Panc1 (cell line): Measurements from ENCODE around the gene MRC2.

Experiments used
- POLR2AphosphoS5 ChIP-seq: IDR thresholded peaks from 2 replicates; pipeline ENCODE4 v1.6.1; 2012; ENCODE audit warnings: mild to moderate bottlenecking, low read depth, low read length, moderate library complexity
- SIN3A ChIP-seq: IDR thresholded peaks from 2 replicates; pipeline ENCODE4 v1.6.1; 2012; ENCODE audit warnings: low read depth, mild to moderate bottlenecking, low read length, moderate library complexity, borderline replicate concordance; ENCODE audit not compliant: insufficient read depth
- TCF7L2 ChIP-seq: IDR thresholded peaks from 2 replicates; pipeline ENCODE4 v1.6.1; 2011; ENCODE audit warnings: mild to moderate bottlenecking, low read depth, low read length, inconsistent platforms
- TF ChIP-seq, protein P1 (sequence below): fragments of 450-650 bp; IDR thresholded peaks from 2 replicates; pipeline ENCODE4 v1.5.1; 2017; ENCODE audit warnings: mild to moderate bottlenecking
- TF ChIP-seq, protein P2 (sequence below), 2 experiments: IDR thresholded peaks; 2 replicates each; pipeline ENCODE4 v1.6.1; 2011 to 2012; ENCODE audit warnings: low read depth in 2 of 2, control low read depth in 1 of 2, low read length in 1 of 2, mild to moderate bottlenecking in 1 of 2, moderate library complexity in 1 of 2; ENCODE audit not compliant: insufficient read depth in 1 of 2

DNA sequence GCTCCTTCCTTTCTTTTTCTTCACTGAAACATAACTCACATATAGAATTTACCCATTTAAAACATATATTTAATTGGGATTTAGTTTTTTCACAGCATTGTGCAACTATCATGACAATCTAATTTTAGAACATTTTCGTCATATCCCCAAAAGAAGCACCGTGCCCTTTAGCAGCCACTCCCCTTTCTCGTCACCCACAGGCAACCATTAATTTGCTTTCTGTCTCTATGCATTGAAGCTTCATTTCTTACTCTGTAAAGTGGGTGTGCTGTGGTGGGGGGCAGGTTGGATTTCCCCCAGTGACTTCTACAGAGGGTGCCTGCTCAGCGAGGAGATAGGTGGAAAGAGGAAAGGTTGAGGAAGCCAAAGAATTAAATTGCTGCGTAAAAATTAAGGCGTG is 35.8 kb downstream of the MRC2 start:
- TF ChIP-seq, protein P1, sequence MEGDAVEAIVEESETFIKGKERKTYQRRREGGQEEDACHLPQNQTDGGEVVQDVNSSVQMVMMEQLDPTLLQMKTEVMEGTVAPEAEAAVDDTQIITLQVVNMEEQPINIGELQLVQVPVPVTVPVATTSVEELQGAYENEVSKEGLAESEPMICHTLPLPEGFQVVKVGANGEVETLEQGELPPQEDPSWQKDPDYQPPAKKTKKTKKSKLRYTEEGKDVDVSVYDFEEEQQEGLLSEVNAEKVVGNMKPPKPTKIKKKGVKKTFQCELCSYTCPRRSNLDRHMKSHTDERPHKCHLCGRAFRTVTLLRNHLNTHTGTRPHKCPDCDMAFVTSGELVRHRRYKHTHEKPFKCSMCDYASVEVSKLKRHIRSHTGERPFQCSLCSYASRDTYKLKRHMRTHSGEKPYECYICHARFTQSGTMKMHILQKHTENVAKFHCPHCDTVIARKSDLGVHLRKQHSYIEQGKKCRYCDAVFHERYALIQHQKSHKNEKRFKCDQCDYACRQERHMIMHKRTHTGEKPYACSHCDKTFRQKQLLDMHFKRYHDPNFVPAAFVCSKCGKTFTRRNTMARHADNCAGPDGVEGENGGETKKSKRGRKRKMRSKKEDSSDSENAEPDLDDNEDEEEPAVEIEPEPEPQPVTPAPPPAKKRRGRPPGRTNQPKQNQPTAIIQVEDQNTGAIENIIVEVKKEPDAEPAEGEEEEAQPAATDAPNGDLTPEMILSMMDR: no peak
- TF ChIP-seq SIN3A (no peak), POLR2AphosphoS5 (no peak), TCF7L2 (no peak)
- TF ChIP-seq, protein P2, sequence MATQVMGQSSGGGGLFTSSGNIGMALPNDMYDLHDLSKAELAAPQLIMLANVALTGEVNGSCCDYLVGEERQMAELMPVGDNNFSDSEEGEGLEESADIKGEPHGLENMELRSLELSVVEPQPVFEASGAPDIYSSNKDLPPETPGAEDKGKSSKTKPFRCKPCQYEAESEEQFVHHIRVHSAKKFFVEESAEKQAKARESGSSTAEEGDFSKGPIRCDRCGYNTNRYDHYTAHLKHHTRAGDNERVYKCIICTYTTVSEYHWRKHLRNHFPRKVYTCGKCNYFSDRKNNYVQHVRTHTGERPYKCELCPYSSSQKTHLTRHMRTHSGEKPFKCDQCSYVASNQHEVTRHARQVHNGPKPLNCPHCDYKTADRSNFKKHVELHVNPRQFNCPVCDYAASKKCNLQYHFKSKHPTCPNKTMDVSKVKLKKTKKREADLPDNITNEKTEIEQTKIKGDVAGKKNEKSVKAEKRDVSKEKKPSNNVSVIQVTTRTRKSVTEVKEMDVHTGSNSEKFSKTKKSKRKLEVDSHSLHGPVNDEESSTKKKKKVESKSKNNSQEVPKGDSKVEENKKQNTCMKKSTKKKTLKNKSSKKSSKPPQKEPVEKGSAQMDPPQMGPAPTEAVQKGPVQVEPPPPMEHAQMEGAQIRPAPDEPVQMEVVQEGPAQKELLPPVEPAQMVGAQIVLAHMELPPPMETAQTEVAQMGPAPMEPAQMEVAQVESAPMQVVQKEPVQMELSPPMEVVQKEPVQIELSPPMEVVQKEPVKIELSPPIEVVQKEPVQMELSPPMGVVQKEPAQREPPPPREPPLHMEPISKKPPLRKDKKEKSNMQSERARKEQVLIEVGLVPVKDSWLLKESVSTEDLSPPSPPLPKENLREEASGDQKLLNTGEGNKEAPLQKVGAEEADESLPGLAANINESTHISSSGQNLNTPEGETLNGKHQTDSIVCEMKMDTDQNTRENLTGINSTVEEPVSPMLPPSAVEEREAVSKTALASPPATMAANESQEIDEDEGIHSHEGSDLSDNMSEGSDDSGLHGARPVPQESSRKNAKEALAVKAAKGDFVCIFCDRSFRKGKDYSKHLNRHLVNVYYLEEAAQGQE (IDR thresholded peaks at IDR 0.05; ENCODE audit: insufficient read depth in 1 of 2, low read depth in 2 of 2, low read length in 1 of 2): no peak
